ENCODE results near the gene CCNL1.

CCNL1 gene

GRCh38 chr3:157136647-157137387 lies 23.1 kb downstream of the CCNL1 start:
- Histone ChIP-seq H3K4me1 (peaks cover 35% of the 10 kb centered on the region), H3K9ac (no peak overlapping the region), H3K27ac (peak overlapping the region; percentile 55), H3K4me3 (ENCODE audit: low read depth, low read length) (no peak overlapping the region), H3K27me3 (ENCODE audit: control insufficient read depth, insufficient read depth, low read length) (no peaks in the 10 kb centered on the region), H3K9me3 (ENCODE audit: control insufficient read depth, low read length) (no peaks in the 10 kb centered on the region), H3K36me3 (ENCODE audit: control insufficient read depth, insufficient read depth, low read length) (no peaks in the 10 kb centered on the region), H3K4me2 (ENCODE audit: low read length) (no peak overlapping the region), H2AFZ (peak overlapping the region; percentile 52), H3K79me2 (peaks cover 6% of the 10 kb centered on the region)
- TF ChIP-seq CTCF (IDR thresholded peaks at IDR 0.05), result no peak

- Histone ChIP-seq H3K79me2 (peaks cover 6% of the 10 kb centered on the region), H3K4me3 (ENCODE audit: low read depth, low read length) (no peak overlapping the region), H3K9ac (no peak overlapping the region), H3K27me3 (ENCODE audit: control insufficient read depth, insufficient read depth, low read length) (no peaks in the 10 kb centered on the region), H3K4me2 (ENCODE audit: low read length) (no peak overlapping the region), H3K4me1 (peaks cover 35% of the 10 kb centered on the region), H3K36me3 (ENCODE audit: control insufficient read depth, insufficient read depth, low read length) (no peaks in the 10 kb centered on the region), H3K9me3 (ENCODE audit: control insufficient read depth, low read length) (no peaks in the 10 kb centered on the region), H2AFZ (peak overlapping the region; percentile 63), H3K27ac (peak overlapping the region; percentile 55)
- peak; percentile 32 for TF ChIP-seq CTCF (IDR thresholded peaks at IDR 0.05)
Observed at GRCh38 chr3:157135671-157136396, 24.1 kb downstream of the CCNL1 start.

- H3K27me3 ChIP-seq (ENCODE audit: control insufficient read depth, insufficient read depth, low read length), result no peaks in the 10 kb centered on the region
- peaks cover 35% of the 10 kb centered on the region for H3K4me1 ChIP-seq
- peaks cover 6% of the 10 kb centered on the region for H3K79me2 ChIP-seq
- no peaks in the 10 kb centered on the region for H3K36me3 ChIP-seq (ENCODE audit: control insufficient read depth, insufficient read depth, low read length)
- no peak overlapping the region for H3K9ac ChIP-seq
- TF ChIP-seq CTCF (IDR thresholded peaks at IDR 0.05), result no peak
- H3K27ac ChIP-seq, result peak overlapping the region; percentile 55
- H3K4me3 ChIP-seq (ENCODE audit: low read depth, low read length), result no peak overlapping the region
- H2AFZ ChIP-seq, result peak overlapping the region; percentile 63
- H3K4me2 ChIP-seq (ENCODE audit: low read length), result no peak overlapping the region
- no peaks in the 10 kb centered on the region for H3K9me3 ChIP-seq (ENCODE audit: control insufficient read depth, low read length)
Observed at GRCh38 chr3:157134620-157135191, 25.2 kb downstream of the CCNL1 start.

DNA sequence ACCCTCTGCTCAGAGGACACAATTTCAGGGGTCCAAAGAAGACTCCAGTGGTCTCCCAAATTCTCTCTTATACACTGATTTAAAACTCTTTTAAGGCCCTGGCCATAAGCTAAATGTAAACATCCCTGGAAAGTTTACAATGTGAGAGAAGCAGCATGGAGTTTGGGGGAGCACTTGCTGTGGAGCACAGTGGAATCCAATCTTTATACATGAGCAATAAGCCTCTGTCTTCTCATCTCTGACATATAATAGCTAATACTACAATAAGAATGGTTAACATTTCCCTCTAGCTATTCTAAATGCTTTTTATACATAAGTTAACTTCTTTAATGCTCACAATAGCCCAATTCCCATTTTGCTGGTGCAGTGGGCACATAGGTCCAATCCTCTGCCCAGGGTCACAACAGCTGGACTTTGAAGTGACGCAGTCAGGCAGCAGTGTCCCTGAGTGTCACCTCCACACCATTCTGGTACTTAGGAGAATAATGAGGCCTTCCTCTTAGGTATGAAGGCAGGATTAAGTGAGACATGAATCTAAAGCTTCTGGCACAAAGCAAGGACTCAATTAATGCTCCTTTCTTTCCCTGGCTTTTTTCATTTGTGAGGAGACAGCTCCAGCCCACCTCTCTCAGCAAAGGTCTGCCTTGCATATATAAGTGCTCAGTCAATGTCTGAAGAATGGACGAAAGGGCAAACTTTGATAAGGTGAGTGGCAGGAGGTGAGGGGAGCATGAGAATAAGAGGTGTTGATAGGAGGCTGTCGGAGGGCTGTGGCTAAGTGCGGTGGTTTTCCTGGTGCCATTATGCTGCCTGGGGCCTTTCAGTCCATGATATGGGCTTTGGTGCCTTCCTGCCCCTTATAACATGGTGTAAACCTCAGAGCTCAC lies 26.3 kb downstream of the CCNL1 start:
- no peak overlapping the region for H3K4me3 ChIP-seq (ENCODE audit: low read depth, low read length)
- H3K9ac ChIP-seq, result no peak overlapping the region
- no peak overlapping the region for H3K4me2 ChIP-seq (ENCODE audit: low read length)
- H3K27ac ChIP-seq, result peak overlapping the region; percentile 55
- no peaks in the 10 kb centered on the region for H3K27me3 ChIP-seq (ENCODE audit: control insufficient read depth, insufficient read depth, low read length)
- H3K4me1 ChIP-seq, result peaks cover 43% of the 10 kb centered on the region
- H2AFZ ChIP-seq, result no peak overlapping the region
- H3K9me3 ChIP-seq (ENCODE audit: control insufficient read depth, low read length), result no peaks in the 10 kb centered on the region
- H3K79me2 ChIP-seq, result peaks cover 6% of the 10 kb centered on the region
- H3K36me3 ChIP-seq (ENCODE audit: control insufficient read depth, insufficient read depth, low read length), result no peaks in the 10 kb centered on the region
- TF ChIP-seq CTCF (IDR thresholded peaks at IDR 0.05), result no peak

Data from parathyroid adenoma (tissue), 2 donors.